Transverse colon (tissue), 4 donors: ENCODE results near the gene MT1X.

Source experiments
- CTCF ChIP-seq, 5 experiments: fragments of 200-600 bp in 3 of 5; fragments of 450-650 bp in 2 of 5; sonication (generic) in 3 of 5; IDR thresholded peaks; 1 replicate in 2 of 5; 2 replicates in 3 of 5; pipeline ENCODE4 v1.5.1; 2016 to 2017; ENCODE audit warnings: antibody characterized with exemption in 5 of 5, inconsistent platforms in 3 of 5, mild to moderate bottlenecking in 2 of 5, moderate library complexity in 1 of 5
- EP300 ChIP-seq: sonication (generic); formaldehyde crosslinking; IDR thresholded peaks from one replicate; pipeline ENCODE4 v1.6.1; 2017; ENCODE audit warnings: antibody characterized with exemption, low read depth
- POLR2A ChIP-seq: fragments of 450-650 bp; IDR thresholded peaks from one replicate; pipeline ENCODE4 v1.6.1; 2016; ENCODE audit warnings: antibody characterized with exemption, mild to moderate bottlenecking, moderate library complexity
- POLR2AphosphoS5 ChIP-seq, 3 donors: sonication (generic); formaldehyde crosslinking; IDR thresholded peaks; one replicate each; pipeline ENCODE4 v1.6.1; 2016; ENCODE audit warnings: antibody characterized with exemption in 3 of 3

GRCh38 chr16:56732366-56732765, 50.1 kb downstream of the MT1X start:
- no peak for TF ChIP-seq CTCF (IDR thresholded peaks at IDR 0.05)
- TF ChIP-seq EP300, result no peak
- TF ChIP-seq POLR2A, result no peak
- no peak for TF ChIP-seq POLR2AphosphoS5 (IDR thresholded peaks at IDR 0.05)
